GM12891 (cell line): ENCODE measurements around the gene SNRPD3.

Experiments
- POLR2A ChIP-seq: IDR thresholded peaks from 2 replicates; pipeline ENCODE4 v1.6.1; 2011; ENCODE audit warnings: low read depth, low read length, control low read depth
- POLR2AphosphoS5 ChIP-seq: IDR thresholded peaks from 2 replicates; pipeline ENCODE4 v1.6.1; 2011; ENCODE audit warnings: low read depth, low read length, control low read depth
- TAF1 ChIP-seq: IDR thresholded peaks from 2 replicates; pipeline ENCODE4 v1.6.1; 2011; ENCODE audit warnings: low read depth, low read length, control low read depth

DNA sequence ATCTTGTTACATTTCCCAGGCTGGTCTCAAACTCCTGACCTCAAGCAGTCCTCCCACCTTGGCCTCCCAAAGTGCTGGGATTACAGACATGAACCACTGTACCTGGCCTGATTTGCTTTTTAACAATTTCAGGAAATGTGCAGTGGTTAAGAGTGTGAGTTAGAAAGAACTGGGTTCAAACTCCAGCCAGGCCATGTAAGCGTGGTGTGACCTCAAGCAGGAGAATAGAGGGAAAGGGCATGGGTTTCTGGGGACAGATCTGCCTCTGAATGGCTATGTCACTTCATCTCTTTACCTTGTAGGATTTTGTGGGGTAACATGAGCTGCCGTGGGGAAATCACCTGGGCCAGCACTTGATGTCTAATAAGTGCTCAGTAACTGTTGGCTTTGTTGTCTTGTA, 9.3 kb downstream of the SNRPD3 start:
- no peak for TF ChIP-seq TAF1
- no peak for TF ChIP-seq POLR2A
- TF ChIP-seq POLR2AphosphoS5 = no peak
